HL-60/S4 (cell line): ENCODE measurements around the gene RERG.

Experiments
- in situ Hi-C: fragments of 300-500 bp; cut with MboI; formaldehyde crosslinking; loops from 2 replicates; pipeline ENCODE4 v1.14.3; 2022; ENCODE audit warnings: low sequenced_read_pairs

Gene RERG

GRCh38 chr12:15222219-15222618 lies 1.0 kb upstream of the RERG start:
- in situ Hi-C loops: no loop called here

- in situ Hi-C loops: no loop called here
Measured at GRCh38 chr12:15220451-15220850, 766 bp downstream of the RERG start.

GRCh38 chr12:15218794-15219193 lies 2.4 kb downstream of the RERG start:
- in situ Hi-C loops: no loop called here

DNA sequence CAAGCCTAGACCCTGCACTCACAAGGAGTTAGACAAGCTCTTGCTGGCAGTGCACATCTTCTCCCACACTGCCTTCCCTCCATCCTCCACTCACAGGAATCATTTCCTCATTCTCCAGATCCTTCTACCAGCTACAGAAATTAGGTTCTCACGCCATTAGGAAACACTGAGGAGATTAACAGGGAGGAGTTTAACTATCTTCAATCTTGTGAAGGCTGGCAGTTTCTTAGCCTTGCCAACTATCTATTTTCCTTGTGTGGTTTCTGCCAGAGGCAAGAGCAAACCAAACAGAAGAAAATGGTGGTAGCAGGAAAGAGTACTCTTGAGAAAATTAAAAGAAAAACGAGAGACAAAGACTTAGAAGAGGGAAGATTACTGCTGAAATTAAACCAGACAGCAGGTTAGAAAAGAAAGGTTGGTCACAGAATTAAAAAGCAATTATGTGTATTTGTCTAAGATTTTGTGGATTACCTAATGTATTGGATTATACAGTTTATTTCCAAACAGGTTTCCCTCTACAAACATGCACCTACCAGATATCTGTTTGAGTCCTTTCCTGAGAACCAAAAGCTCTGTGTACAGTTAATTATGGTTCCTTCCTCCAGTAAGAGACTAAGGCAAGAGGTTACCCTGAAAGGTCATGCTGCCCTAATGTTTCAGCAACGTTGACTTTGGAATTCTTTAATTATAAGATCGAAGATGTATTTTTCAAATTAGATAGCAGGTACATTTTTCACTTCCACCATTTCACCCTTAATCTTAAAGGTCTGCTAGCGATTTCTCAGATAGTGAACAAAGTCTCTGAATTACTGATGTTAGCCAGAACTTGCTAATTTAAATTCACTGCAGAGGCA lies 5.0 kb downstream of the RERG start:
- in situ Hi-C loops: no loop called here

DNA sequence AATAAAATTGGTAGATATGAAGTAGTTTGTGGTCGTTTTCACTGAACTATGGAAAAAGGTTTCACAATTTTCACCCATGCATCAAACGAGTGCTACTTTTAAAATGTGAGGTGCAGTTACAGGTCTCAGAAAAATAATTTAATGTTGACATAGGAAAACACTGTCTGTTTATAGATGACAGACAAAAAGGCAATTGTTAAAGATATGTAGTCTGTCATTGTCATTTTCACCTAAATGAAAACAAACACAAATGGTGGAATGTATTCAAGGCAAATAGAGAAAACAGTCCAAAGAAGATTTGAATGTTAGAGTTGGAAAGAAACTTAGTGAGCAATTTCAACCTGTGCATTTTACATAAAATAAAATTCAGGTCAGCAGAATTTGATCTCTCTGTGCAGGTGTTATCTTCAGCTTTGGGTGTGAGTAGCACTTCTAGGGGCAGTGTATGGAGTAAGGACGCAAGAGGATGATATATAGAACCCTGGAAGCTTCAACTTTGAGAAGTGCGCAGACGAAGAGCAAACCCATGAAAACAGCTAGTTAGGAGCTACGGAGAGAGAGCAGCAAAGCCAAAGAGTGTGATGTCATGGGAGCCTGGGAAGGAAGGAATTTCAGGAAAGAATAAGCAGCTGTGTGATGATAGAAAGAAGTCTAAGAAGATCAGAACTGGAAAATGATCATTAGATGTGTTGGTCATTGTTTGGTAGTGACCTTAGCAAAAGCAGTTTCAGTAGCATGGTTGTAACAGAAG lies 6.2 kb downstream of the RERG start:
- in situ Hi-C loops: no loop called here

- in situ Hi-C loops: no loop called here
Measured at GRCh38 chr12:15212930-15213329, 8.3 kb downstream of the RERG start.

GRCh38 chr12:15209782-15210181 lies 11.4 kb downstream of the RERG start:
- in situ Hi-C loops: no loop called here

- in situ Hi-C loops: no loop called here
Measured at GRCh38 chr12:15208871-15209656, 12.2 kb downstream of the RERG start.

GRCh38 chr12:15208140-15208539 lies 13.1 kb downstream of the RERG start:
- in situ Hi-C loops: no loop called here

DNA sequence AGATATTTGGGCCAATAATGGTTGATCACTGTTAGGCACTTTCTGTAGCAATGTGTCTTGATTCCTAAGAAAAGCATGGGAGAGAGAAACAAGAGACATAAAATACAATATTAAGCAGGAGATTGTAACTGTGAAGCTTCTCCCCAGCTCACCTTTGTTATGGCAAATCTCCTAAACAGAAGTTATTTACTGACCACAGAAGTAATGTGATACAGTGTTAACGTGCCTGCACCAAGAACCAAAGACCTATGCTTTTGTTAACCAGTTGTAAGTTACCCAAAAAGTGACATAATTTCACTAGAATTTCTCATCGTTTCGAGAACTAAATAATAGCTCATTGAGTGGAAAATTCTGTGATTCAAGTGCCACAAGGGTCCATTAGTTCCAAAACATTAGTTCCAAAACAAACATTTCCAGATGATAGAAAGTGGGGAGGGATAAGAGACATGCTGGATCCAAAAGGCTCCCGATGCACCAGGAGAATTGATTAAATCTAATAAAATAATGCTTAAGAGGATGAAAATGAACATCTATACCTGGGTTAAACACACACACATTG lies 14.3 kb downstream of the RERG start:
- in situ Hi-C loops: no loop called here

DNA sequence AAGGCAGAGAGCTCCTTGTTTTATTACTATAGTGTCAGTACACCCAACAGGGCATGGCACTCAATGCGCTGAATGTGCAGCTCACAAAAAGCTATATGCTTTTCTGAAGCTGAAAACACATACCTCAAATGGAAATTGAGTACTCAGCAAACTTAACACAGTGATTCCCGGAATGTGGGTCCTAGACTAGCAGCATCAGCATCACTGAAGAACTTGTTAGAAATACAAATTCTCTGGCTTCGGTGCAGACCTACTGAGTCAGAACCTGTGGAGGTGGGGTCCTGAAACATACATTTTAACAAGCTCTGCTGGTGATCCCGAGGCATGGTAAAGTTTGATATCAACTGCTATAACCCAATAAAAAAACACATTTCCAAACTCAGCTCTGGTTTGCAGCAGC lies 14.9 kb downstream of the RERG start:
- in situ Hi-C loops: no loop called here

DNA sequence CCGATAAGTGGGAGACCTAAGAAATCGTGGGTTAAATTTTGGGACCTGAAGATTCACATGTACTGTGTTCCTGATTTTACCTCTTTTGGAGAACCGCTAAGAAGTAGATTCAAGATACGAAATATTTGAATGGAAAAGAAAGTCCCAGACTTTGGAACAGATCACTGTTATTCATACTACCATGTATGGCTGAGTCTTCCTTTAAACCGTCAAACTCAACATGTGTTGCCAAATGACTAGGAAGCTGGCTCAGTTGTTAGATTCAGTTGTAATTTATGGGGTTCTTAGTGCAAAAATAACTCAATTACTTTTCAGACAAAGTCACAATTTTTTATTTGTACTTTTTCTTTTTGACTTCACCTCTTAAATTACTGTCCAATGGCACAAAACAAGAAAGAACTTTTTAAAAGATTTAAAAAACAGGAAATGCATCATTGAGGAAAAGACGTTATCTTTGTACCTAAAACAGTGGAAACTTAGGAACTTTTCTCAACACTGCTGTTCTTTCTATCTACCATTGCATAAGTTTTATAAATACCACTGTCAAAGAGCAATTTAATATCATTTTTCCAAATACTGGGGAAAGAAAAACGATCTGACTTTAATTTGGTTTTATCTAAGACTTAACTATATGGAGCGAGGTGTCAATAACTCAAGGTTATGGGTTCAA lies 15.7 kb downstream of the RERG start:
- in situ Hi-C loops: no loop called here

- in situ Hi-C loops: no loop called here
Measured at GRCh38 chr12:15201456-15201855, 19.8 kb downstream of the RERG start.

DNA sequence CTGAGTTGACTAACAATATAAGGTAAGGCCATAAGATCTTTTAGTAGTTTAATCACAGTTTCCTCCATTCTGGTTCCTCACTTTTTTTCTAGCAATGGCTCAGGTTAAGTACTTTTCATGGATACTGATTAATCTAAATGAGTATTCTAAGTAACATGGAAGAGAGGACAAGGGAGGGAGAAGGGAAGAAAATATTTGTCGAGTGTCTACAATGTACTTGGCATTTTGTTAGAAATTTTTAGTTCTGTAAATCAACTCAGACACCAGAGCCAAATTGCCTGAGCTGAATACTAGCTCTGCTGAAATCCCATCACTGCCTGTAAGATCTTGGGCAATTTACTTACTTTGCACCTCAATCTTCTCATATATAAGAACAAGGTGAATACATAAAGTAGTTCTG lies 20.2 kb downstream of the RERG start:
- in situ Hi-C loops: no loop called here

- in situ Hi-C loops: no loop called here
Measured at GRCh38 chr12:15200641-15201040, 20.6 kb downstream of the RERG start.

DNA sequence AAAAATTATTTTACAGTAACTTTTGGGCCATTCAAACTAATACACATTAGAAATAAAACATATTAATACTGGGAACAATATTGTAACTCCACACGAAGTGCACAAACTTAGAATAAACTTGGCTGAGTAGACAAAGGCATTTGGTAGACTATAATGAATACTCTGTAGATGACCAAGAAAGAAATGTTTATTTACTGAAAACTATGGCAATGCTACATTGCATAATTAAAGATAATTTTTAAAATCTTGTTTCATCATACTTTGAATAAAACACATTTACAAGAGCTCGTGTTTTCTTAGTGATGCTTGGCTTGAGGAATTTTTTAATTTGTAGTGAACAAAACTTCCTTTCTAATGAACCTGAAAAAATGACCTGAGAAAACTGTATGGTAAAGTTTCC lies 21.3 kb downstream of the RERG start:
- in situ Hi-C loops: no loop called here

- in situ Hi-C loops: no loop called here
Measured at GRCh38 chr12:15196678-15197505, 24.3 kb downstream of the RERG start.

DNA sequence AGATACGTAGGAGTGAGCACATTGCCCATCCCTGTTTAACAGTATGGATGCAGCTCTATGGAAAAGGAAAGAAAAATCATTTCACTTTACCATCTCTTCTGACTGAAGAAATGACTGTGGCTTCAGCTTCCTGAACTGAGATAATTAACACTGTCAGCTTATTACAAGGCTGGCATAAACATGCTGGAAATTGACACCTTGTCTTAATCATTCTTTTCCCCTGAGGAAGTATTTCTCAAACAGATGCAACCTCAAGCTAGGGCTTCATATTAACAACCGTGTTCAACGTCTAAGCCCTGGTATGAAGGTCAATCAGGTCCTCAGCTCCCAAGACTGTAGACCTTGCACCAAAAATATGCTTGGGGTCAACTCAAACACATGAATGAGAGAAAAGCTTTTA lies 25.0 kb downstream of the RERG start:
- in situ Hi-C loops: no loop called here

- in situ Hi-C loops: no loop called here
Measured at GRCh38 chr12:15194456-15195368, 26.5 kb downstream of the RERG start.
